Measurements from ENCODE around the gene APOBR.
"Not testable (repeated sequence)": the region's sequence is repeated elsewhere in the genome, so short reads cannot be mapped to it uniquely, and the experiment has no call there.

The APOBR gene

GRCh38 chr16:28498666-28499381 lies 4.4 kb downstream of the APOBR start:
- DNase-seq, result no peak

- no peak for DNase-seq
These were observed 5.4 kb downstream of the APOBR start for GRCh38 chr16:28499854-28500253.

- DNase-seq, result not testable (repeated sequence)
These were observed 6.2 kb downstream of the APOBR start for GRCh38 chr16:28500476-28501180.

GRCh38 chr16:28501258-28502232 lies 7.1 kb downstream of the APOBR start:
- DNase-seq, result no peak

- no peak for DNase-seq
These were observed 7.8 kb downstream of the APOBR start for GRCh38 chr16:28502290-28502689.

- no peak for DNase-seq
These were observed 9.2 kb downstream of the APOBR start for GRCh38 chr16:28503470-28504259.

GRCh38 chr16:28504707-28505404 lies 10.4 kb downstream of the APOBR start:
- DNase-seq, result no peak

GRCh38 chr16:28505489-28506137 lies 11.2 kb downstream of the APOBR start:
- DNase-seq, result no peak

GRCh38 chr16:28511031-28511430 lies 16.6 kb downstream of the APOBR start:
- no peak for DNase-seq

GRCh38 chr16:28511801-28512789 lies 17.7 kb downstream of the APOBR start:
- no peak for DNase-seq

- DNase-seq, result no peak
These were observed 19.2 kb downstream of the APOBR start for GRCh38 chr16:28513484-28514181.

GRCh38 chr16:28514246-28514645 lies 19.8 kb downstream of the APOBR start:
- no peak for DNase-seq

- no peak for DNase-seq
These were observed 26.2 kb downstream of the APOBR start for GRCh38 chr16:28520672-28521071.

GRCh38 chr16:28521436-28521835 lies 27.0 kb downstream of the APOBR start:
- DNase-seq, result no peak

GRCh38 chr16:28522792-28523191 lies 28.3 kb downstream of the APOBR start:
- DNase-seq, result no peak

- DNase-seq, result no peak
These were observed 30.3 kb downstream of the APOBR start for GRCh38 chr16:28524681-28525171.

- no peak for DNase-seq
These were observed 32.0 kb downstream of the APOBR start for GRCh38 chr16:28526201-28527099.

Measured in COR-L47 (cell line).